Endothelial cell of umbilical vein (primary cell): ENCODE data around the gene MALT1.

Experiments
- CTCF ChIP-seq, 2 donors: IDR thresholded peaks; 1 replicate in 1 of 2; 2 replicates in 1 of 2; pipeline ENCODE4 v1.5.1; 2011; ENCODE audit warnings: low read length in 2 of 2, mild to moderate bottlenecking in 2 of 2, moderate library complexity in 2 of 2, control low read depth in 1 of 2, inconsistent platforms in 1 of 2, low read depth in 1 of 2; ENCODE audit not compliant: insufficient read depth in 1 of 2; ENCODE audit errors: extremely low read depth in 1 of 2
- EZH2 ChIP-seq: IDR thresholded peaks from 2 replicates; pipeline ENCODE4 v1.6.1; 2012; ENCODE audit warnings: borderline replicate concordance, low read depth, mild to moderate bottlenecking, moderate library complexity, low read length, inconsistent platforms; ENCODE audit not compliant: severe bottlenecking
- GATA2 ChIP-seq: IDR thresholded peaks from 2 replicates; pipeline ENCODE4 v1.7.0; 2011; ENCODE audit warnings: low read depth, mild to moderate bottlenecking, moderate library complexity, mixed read lengths, low read length; ENCODE audit not compliant: insufficient read length, insufficient read depth
- JUN ChIP-seq: IDR thresholded peaks from 2 replicates; pipeline ENCODE4 v1.6.1; 2011; ENCODE audit warnings: borderline replicate concordance, low read depth; ENCODE audit not compliant: insufficient read length, insufficient read depth
- MAX ChIP-seq: IDR thresholded peaks from 2 replicates; pipeline ENCODE4 v1.6.1; 2011; ENCODE audit not compliant: insufficient read depth, insufficient read length
- MYC ChIP-seq: IDR thresholded peaks from one replicate; pipeline ENCODE4 v1.6.1; 2011; ENCODE audit warnings: mild to moderate bottlenecking, low read depth, low read length
- POLR2A ChIP-seq: IDR thresholded peaks from 2 replicates; pipeline ENCODE4 v1.6.1; 2012; ENCODE audit warnings: low read depth, mild to moderate bottlenecking, control low read depth, low read length
- POLR2AphosphoS5 ChIP-seq: IDR thresholded peaks from 2 replicates; pipeline ENCODE4 v1.6.1; 2012; ENCODE audit warnings: low read depth, mild to moderate bottlenecking, control low read depth, low read length, moderate library complexity; ENCODE audit not compliant: insufficient read depth

GRCh38 chr18:58695772-58696171 is 24.5 kb downstream of the MALT1 start:
- TF ChIP-seq CTCF (IDR thresholded peaks at IDR 0.05; ENCODE audit: extremely low read depth in 1 of 2, insufficient read depth in 1 of 2, low read depth in 1 of 2, low read length in 2 of 2) (no peak), POLR2AphosphoS5 (no peak), MYC (no peak), EZH2 (no peak), POLR2A (no peak), JUN (no peak), GATA2 (no peak), MAX (no peak)
